ENCODE measurements around the gene ZC3HAV1.

DNA sequence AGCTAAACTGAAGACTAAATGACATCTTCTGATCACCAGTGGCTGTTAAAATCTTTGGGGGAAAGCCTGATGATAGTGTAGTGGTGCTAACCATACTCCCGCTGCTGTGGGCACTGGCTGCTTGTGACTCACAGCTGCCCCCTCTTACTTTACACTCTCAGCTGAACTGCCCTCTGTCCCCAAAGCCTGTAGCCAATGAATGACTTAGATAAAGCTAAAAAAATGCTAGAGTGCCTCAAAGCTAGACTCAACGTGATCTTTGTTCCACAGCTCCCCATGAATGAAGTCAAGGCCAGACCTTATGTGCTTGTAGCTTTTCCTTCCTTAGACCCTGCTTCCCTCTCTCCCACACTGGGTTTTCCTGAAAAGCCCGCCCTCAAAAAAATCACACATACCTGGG is 80.2 kb downstream of the ZC3HAV1 start:
- TF ChIP-seq JUN (CRISPR knock-in tag; IDR thresholded peaks at IDR 0.05) (no peak), SP1 (CRISPR knock-in tag; conservative IDR thresholded peaks at IDR 0.05) (no peak)
- TF ChIP-seq, protein P1, sequence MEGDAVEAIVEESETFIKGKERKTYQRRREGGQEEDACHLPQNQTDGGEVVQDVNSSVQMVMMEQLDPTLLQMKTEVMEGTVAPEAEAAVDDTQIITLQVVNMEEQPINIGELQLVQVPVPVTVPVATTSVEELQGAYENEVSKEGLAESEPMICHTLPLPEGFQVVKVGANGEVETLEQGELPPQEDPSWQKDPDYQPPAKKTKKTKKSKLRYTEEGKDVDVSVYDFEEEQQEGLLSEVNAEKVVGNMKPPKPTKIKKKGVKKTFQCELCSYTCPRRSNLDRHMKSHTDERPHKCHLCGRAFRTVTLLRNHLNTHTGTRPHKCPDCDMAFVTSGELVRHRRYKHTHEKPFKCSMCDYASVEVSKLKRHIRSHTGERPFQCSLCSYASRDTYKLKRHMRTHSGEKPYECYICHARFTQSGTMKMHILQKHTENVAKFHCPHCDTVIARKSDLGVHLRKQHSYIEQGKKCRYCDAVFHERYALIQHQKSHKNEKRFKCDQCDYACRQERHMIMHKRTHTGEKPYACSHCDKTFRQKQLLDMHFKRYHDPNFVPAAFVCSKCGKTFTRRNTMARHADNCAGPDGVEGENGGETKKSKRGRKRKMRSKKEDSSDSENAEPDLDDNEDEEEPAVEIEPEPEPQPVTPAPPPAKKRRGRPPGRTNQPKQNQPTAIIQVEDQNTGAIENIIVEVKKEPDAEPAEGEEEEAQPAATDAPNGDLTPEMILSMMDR (IDR thresholded peaks at IDR 0.05), result no peak
- TF ChIP-seq, protein P2, sequence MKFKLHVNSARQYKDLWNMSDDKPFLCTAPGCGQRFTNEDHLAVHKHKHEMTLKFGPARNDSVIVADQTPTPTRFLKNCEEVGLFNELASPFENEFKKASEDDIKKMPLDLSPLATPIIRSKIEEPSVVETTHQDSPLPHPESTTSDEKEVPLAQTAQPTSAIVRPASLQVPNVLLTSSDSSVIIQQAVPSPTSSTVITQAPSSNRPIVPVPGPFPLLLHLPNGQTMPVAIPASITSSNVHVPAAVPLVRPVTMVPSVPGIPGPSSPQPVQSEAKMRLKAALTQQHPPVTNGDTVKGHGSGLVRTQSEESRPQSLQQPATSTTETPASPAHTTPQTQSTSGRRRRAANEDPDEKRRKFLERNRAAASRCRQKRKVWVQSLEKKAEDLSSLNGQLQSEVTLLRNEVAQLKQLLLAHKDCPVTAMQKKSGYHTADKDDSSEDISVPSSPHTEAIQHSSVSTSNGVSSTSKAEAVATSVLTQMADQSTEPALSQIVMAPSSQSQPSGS (CRISPR knock-in tag; IDR thresholded peaks at IDR 0.05; ENCODE audit: borderline replicate concordance, low read depth), result no peak

Measured in WTC11 (cell line).